Skeletal muscle tissue (tissue), 1 donor: Measurements from ENCODE around the gene ZNF366. TPM values are rescaled to one million over a fixed set of nuclear protein-coding genes. Genes with fewer than 3 reads are reported as not detected.

Experiments used
- total RNA-seq: library from RNA; depleted of rRNA; stranded (reverse); fragments of >200 nt; gene quantifications from one replicate; pipeline ENCODE4 v1.2.3, GENCODE V29; 2014

Gene ZNF366
- total RNA-seq, 1 donor from 2014 or later = 1.6 TPM

Other genes starting within 250 kb of the ZNF366 start
- 75.7 TPM for gene MRPS27, start 187.2 kb downstream of the ZNF366 start, total RNA-seq
- 2.6 TPM for gene PTCD2, start 187.0 kb downstream of the ZNF366 start, total RNA-seq